HCT116 (cell line): Measurements from ENCODE around the gene DCAF4. TPM values are rescaled to one million over a fixed set of nuclear protein-coding genes. Genes with fewer than 3 reads are reported as not detected.

Experiments used
- ATAC-seq: fragments of 200-7000 bp; cut with Tn5 transposase; 2 replicates; pipeline ENCODE4 v1.9.1; 2020; ENCODE audit warnings: mild to moderate bottlenecking, moderate library complexity
- BruUV-seq: library from RNA; stranded (reverse); fragments of 400-500 nt; replicated peaks from 2 replicates; lab custom pipeline; 2021; lab: Mats Ljungman, UMichigan
- CTCF ChIA-PET: fragments of 300-600 bp; sonication (Branson Sonifier 250); formaldehyde crosslinking; loops from one replicate; lab custom pipeline; 2021; ENCODE audit warnings: antibody characterized with exemption; lab: Charles Lee
- POLR2A ChIA-PET: fragments of 300-600, 350-600 bp; sonication (Branson Sonifier 250); formaldehyde crosslinking; loops from one replicate; lab custom pipeline; 2021; ENCODE audit warnings: antibody characterized with exemption; lab: Charles Lee
- RAD21 ChIA-PET, 2 experiments: fragments of 300-600 bp; sonication (Branson Sonifier 250); formaldehyde crosslinking; loops; one replicate each; lab custom pipeline; 2023; ENCODE audit warnings: low total read pairs in 2 of 2; ENCODE audit not compliant: uncharacterized antibody in 2 of 2, unreplicated experiment in 2 of 2, low non-redundant PET in 1 of 2; lab: Charles Lee
- DNase-seq: peaks from one replicate; pipeline ENCODE4 v3.0.0-alpha.2; 2010; ENCODE audit warnings: low read depth, low spot score
- H2AFZ ChIP-seq: fragments of 200-600 bp; shearing (Covaris generic), sonication (generic); 2 replicates; pipeline ENCODE4 v1.6.1; 2017; ENCODE audit warnings: low read depth, mixed run types, mixed read lengths, antibody characterized with exemption, low read length; ENCODE audit not compliant: poor library complexity, severe bottlenecking
- H3K27ac ChIP-seq: 2 replicates; pipeline ENCODE4 v1.5.1; 2012; ENCODE audit warnings: low read depth, low read length
- H3K27me3 ChIP-seq: fragments of 200-600 bp; sonication (generic); 2 replicates; pipeline ENCODE4 v1.6.1; 2016; ENCODE audit warnings: mixed run types, low read length, mixed read lengths; ENCODE audit not compliant: insufficient read depth
- H3K36me3 ChIP-seq, 2 experiments: fragments of 200-500 bp in 1 of 2; fragments of 200-600 bp in 1 of 2; sonication (Bioruptor generic) in 1 of 2; sonication (generic) in 1 of 2; 2 replicates each; pipeline versions ENCODE4 v1.5.1 to v1.6.1; 2014 to 2016; ENCODE audit warnings: low read length in 2 of 2, inconsistent platforms in 1 of 2, mixed read lengths in 1 of 2, mixed run types in 1 of 2; ENCODE audit not compliant: insufficient read depth in 2 of 2, control insufficient read depth in 1 of 2
- H3K4me1 ChIP-seq, 2 experiments: fragments of 200-600 bp in 1 of 2; sonication (generic) in 1 of 2; 2 replicates each; pipeline versions ENCODE4 v1.5.1 to v1.6.1; 2012 to 2017; ENCODE audit warnings: low read length in 2 of 2, inconsistent platforms in 1 of 2, mild to moderate bottlenecking in 1 of 2, mixed read lengths in 1 of 2, mixed run types in 1 of 2, moderate library complexity in 1 of 2; ENCODE audit not compliant: insufficient read depth in 2 of 2, control insufficient read depth in 1 of 2
- H3K4me2 ChIP-seq: fragments of 200-600 bp; sonication (generic); 2 replicates; pipeline ENCODE4 v1.6.1; 2017; ENCODE audit warnings: mixed run types, low read length, mixed read lengths
- H3K4me3 ChIP-seq, 2 experiments: fragments of 200-600 bp in 1 of 2; sonication (generic) in 1 of 2; replicated peaks in 1 of 2; 2 replicates each; pipeline ENCODE4 v1.5.1; 2011 to 2016; ENCODE audit warnings: low read length in 2 of 2, control low read depth in 1 of 2, low read depth in 1 of 2, mild to moderate bottlenecking in 1 of 2, mixed read lengths in 1 of 2, mixed run types in 1 of 2
- H3K79me2 ChIP-seq: fragments of 200-600 bp; sonication (generic); 2 replicates; pipeline ENCODE4 v1.6.1; 2017; ENCODE audit warnings: mild to moderate bottlenecking, mixed run types, low read length, moderate library complexity, mixed read lengths; ENCODE audit not compliant: insufficient read depth
- H3K9ac ChIP-seq: fragments of 200-600 bp; sonication (generic); 2 replicates; pipeline ENCODE4 v1.6.1; 2016; ENCODE audit warnings: low read length, mixed read lengths
- H3K9me2 ChIP-seq: fragments of 200-600 bp; sonication (generic), shearing (Covaris generic); 2 replicates; pipeline ENCODE4 v1.6.1; 2017; ENCODE audit warnings: mixed run types, mild to moderate bottlenecking, moderate library complexity; ENCODE audit not compliant: insufficient read depth
- H3K9me3 ChIP-seq, 2 experiments: fragments of 200-500 bp in 1 of 2; fragments of 200-600 bp in 1 of 2; sonication (Bioruptor generic) in 1 of 2; sonication (generic) in 1 of 2; 2 replicates each; pipeline ENCODE4 v1.6.1; 2014 to 2017; ENCODE audit warnings: low read length in 2 of 2, mixed read lengths in 2 of 2, inconsistent platforms in 1 of 2, low read depth in 1 of 2, mild to moderate bottlenecking in 1 of 2, mixed run types in 1 of 2, moderate library complexity in 1 of 2; ENCODE audit not compliant: control insufficient read depth in 1 of 2, insufficient read depth in 1 of 2
- H4K20me1 ChIP-seq: fragments of 200-600 bp; sonication (generic), shearing (Covaris generic); 2 replicates; pipeline ENCODE4 v1.6.1; 2017; ENCODE audit warnings: mixed run types, mild to moderate bottlenecking, moderate library complexity; ENCODE audit not compliant: insufficient read depth
- CBX3 ChIP-seq: IDR thresholded peaks from 2 replicates; pipeline ENCODE4 v1.6.1; 2012; ENCODE audit warnings: low read depth
- CEBPB ChIP-seq: IDR thresholded peaks from 2 replicates; pipeline ENCODE4 v1.6.1; 2012; ENCODE audit warnings: low read depth
- EGR1 ChIP-seq: IDR thresholded peaks from 2 replicates; pipeline ENCODE4 v1.6.1; 2012; ENCODE audit warnings: low read depth
- FOSL1 ChIP-seq: IDR thresholded peaks from 2 replicates; pipeline ENCODE4 v1.6.1; 2012; ENCODE audit warnings: low read depth
- POLR2AphosphoS5 ChIP-seq: IDR thresholded peaks from 2 replicates; pipeline ENCODE4 v1.6.1; 2011; ENCODE audit warnings: mild to moderate bottlenecking, low read depth, low read length, moderate library complexity
- RAD21 ChIP-seq: IDR thresholded peaks from 2 replicates; pipeline ENCODE4 v1.6.1; 2012; ENCODE audit warnings: low read depth, mild to moderate bottlenecking
- REST ChIP-seq: IDR thresholded peaks from 2 replicates; pipeline ENCODE4 v1.6.1; 2012; ENCODE audit warnings: low read depth
- SP1 ChIP-seq: IDR thresholded peaks from 2 replicates; pipeline ENCODE4 v1.6.1; 2012; ENCODE audit warnings: low read depth
- SRF ChIP-seq: IDR thresholded peaks from 2 replicates; pipeline ENCODE4 v1.6.1; 2012; ENCODE audit warnings: low read depth
- YY1 ChIP-seq: IDR thresholded peaks from 2 replicates; pipeline ENCODE4 v1.6.1; 2011; ENCODE audit warnings: low read length, low read depth, moderate library complexity, mild to moderate bottlenecking; ENCODE audit not compliant: insufficient replicate concordance; ENCODE audit errors: extremely low read depth
- ZBTB33 ChIP-seq: IDR thresholded peaks from 2 replicates; pipeline ENCODE4 v1.6.1; 2011; ENCODE audit warnings: mild to moderate bottlenecking, low read length, moderate library complexity; ENCODE audit not compliant: insufficient replicate concordance; ENCODE audit errors: extremely low read depth
- ZNF274 ChIP-seq: fragments of 200-500 bp; sonication (Bioruptor generic); IDR thresholded peaks from 2 replicates; pipeline ENCODE4 v1.6.1; 2014; ENCODE audit warnings: mild to moderate bottlenecking, low read depth, low read length, inconsistent platforms
- intact Hi-C: fragments of 100-400 bp; cut with micrococcal nuclease; formaldehyde crosslinking; loops from 2 replicates; pipeline ENCODE4 v1.10.0; 2022
- total RNA-seq: library from RNA; stranded (reverse); gene quantifications from one replicate; pipeline ENCODE4 v1.2.1, GENCODE V29; 2021; ENCODE audit not compliant: unreplicated experiment

Gene DCAF4
- total RNA-seq, 1 experiment from 2014 or later = 19.3 TPM

GRCh38 chr14:72913809-72914208 lies 12.5 kb upstream of the DCAF4 start:
- DNase-seq = no peak
- no peak for ATAC-seq
- H3K4me3 ChIP-seq = no peak overlapping the region
- TF ChIP-seq RAD21 = no peak
- TF ChIP-seq SP1 = no peak
- TF ChIP-seq ZBTB33 = no peak
- H3K4me1 ChIP-seq = no peaks in the 10 kb centered on the region
- POLR2A ChIA-PET = no interaction called here
- CTCF ChIA-PET = no interaction called here
- H3K36me3 ChIP-seq = no peaks in the 10 kb centered on the region
- H3K9ac ChIP-seq = no peak overlapping the region
- H3K27ac ChIP-seq = no peak overlapping the region
- intact Hi-C loops = no loop called here
- H2AFZ ChIP-seq = no peak overlapping the region
- no peak overlapping the region for H3K4me2 ChIP-seq
- no peaks in the 10 kb centered on the region for H4K20me1 ChIP-seq
- H3K27me3 ChIP-seq = no peaks in the 10 kb centered on the region
- H3K79me2 ChIP-seq = no peaks in the 10 kb centered on the region
- RAD21 ChIA-PET = no interaction called here
- H3K9me2 ChIP-seq = no peaks in the 10 kb centered on the region
- no peaks in the 10 kb centered on the region for H3K9me3 ChIP-seq
- BruUV-seq = no TSS peak

- Histone ChIP-seq H3K27me3 (no peaks in the 10 kb centered on the region), H3K27ac (no peak overlapping the region), H3K4me2 (no peak overlapping the region), H3K4me1 (no peaks in the 10 kb centered on the region), H2AFZ (no peak overlapping the region), H3K36me3 (no peaks in the 10 kb centered on the region), H3K9ac (no peak overlapping the region), H4K20me1 (no peaks in the 10 kb centered on the region), H3K4me3 (no peak overlapping the region), H3K9me3 (no peaks in the 10 kb centered on the region), H3K79me2 (no peaks in the 10 kb centered on the region), H3K9me2 (no peaks in the 10 kb centered on the region)
- no peak for DNase-seq
- intact Hi-C loops = no loop called here
- ChIA-PET CTCF (no interaction called here), POLR2A (no interaction called here), RAD21 (no interaction called here)
- no TSS peak for BruUV-seq
- TF ChIP-seq SP1 = no peak
- TF ChIP-seq CEBPB = no peak
- TF ChIP-seq YY1 = no peak
- no peak for TF ChIP-seq POLR2AphosphoS5
- no peak for TF ChIP-seq EGR1
- TF ChIP-seq REST = no peak
- TF ChIP-seq ZNF274 = no peak
- no peak for TF ChIP-seq CBX3
- no peak for TF ChIP-seq FOSL1
- no peak for TF ChIP-seq SRF
- ATAC-seq = no peak
Measured at GRCh38 chr14:72916174-72916573, 10.1 kb upstream of the DCAF4 start.
